22Rv1 (cell line): ENCODE results near the gene LIMA1.

Experiments used
- H3K27ac ChIP-seq: fragments of 450-650 bp; 2 replicates; pipeline ENCODE4 v1.5.1; 2017
- CTCF ChIP-seq: fragments of 450-650 bp; IDR thresholded peaks from 2 replicates; pipeline ENCODE4 v1.5.1; 2017; ENCODE audit warnings: mild to moderate bottlenecking
- ZFX ChIP-seq: fragments of 450-650 bp; IDR thresholded peaks from 2 replicates; pipeline ENCODE4 v1.6.1; 2017; ENCODE audit warnings: antibody characterized with exemption, borderline replicate concordance

The LIMA1 gene

GRCh38 chr12:50258167-50258551, 25.2 kb downstream of the LIMA1 start:
- TF ChIP-seq ZFX (no peak), CTCF (no peak)
- H3K27ac ChIP-seq: peak overlapping the region; percentile 81

- H3K27ac ChIP-seq: peak overlapping the region; percentile 81
- TF ChIP-seq CTCF (no peak), ZFX (no peak)
Measured at GRCh38 chr12:50257236-50258166, 25.8 kb downstream of the LIMA1 start.

- TF ChIP-seq CTCF (no peak), ZFX (no peak)
- peak overlapping the region; percentile 81 for H3K27ac ChIP-seq
Measured at GRCh38 chr12:50256761-50257160, 26.6 kb downstream of the LIMA1 start.

- no peak for TF ChIP-seq ZFX
- TF ChIP-seq CTCF: no peak
- peak overlapping the region; percentile 81 for H3K27ac ChIP-seq
Measured at GRCh38 chr12:50252977-50253602, 30.2 kb downstream of the LIMA1 start.

GRCh38 chr12:50251619-50252252, 31.6 kb downstream of the LIMA1 start:
- TF ChIP-seq ZFX (no peak), CTCF (no peak)

GRCh38 chr12:50249464-50250182, 33.7 kb downstream of the LIMA1 start:
- H3K27ac ChIP-seq: no peak overlapping the region
- no peak for TF ChIP-seq CTCF
- TF ChIP-seq ZFX: no peak

More at GRCh38 chr12:50251619-50252252, 31.6 kb downstream of the LIMA1 start:
- peak overlapping the region; percentile 81 for H3K27ac ChIP-seq
